ENCODE measurements around the gene GPC1. TPM values are rescaled to one million over a fixed set of nuclear protein-coding genes. Genes with fewer than 3 reads are reported as not detected.
"Not testable (repeated sequence)": the region's sequence is repeated elsewhere in the genome, so short reads cannot be mapped to it uniquely, and the experiment has no call there.

Gene GPC1
- polyA plus RNA-seq, 1 experiment: 46.8 TPM

DNA sequence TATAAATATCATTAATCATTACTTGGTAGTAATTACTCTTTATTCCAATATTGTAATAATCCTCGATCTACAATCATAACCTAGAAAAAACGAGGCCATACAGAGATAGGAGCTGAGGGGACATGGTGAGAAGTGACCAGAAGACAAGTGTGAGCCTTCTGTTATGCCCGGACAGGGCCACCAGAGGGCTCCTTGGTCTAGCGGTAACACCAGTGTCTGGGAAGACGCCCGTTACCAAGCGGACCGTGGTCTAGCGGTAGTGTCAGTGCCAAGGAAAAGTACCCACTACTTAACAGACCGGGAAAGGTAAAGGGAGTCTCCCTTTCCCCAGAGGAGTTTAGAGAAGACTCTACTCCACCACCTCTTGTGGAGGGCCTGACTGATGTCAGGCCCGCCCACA lies 59.5 kb downstream of the GPC1 start:
- H3K4me3 ChIP-seq (ENCODE audit: low read depth, low read length); H3K27ac ChIP-seq (ENCODE audit: low read depth, low read length); H3K27me3 ChIP-seq (ENCODE audit: control insufficient read depth, insufficient read depth, low read length); DNase-seq (ENCODE audit: low read depth, low spot score); POLR2A ChIA-PET; CTCF ChIA-PET; H3K9me3 ChIP-seq (ENCODE audit: control insufficient read depth, insufficient read depth, low read length): not testable (repeated sequence)
- TF ChIP-seq, protein P1, sequence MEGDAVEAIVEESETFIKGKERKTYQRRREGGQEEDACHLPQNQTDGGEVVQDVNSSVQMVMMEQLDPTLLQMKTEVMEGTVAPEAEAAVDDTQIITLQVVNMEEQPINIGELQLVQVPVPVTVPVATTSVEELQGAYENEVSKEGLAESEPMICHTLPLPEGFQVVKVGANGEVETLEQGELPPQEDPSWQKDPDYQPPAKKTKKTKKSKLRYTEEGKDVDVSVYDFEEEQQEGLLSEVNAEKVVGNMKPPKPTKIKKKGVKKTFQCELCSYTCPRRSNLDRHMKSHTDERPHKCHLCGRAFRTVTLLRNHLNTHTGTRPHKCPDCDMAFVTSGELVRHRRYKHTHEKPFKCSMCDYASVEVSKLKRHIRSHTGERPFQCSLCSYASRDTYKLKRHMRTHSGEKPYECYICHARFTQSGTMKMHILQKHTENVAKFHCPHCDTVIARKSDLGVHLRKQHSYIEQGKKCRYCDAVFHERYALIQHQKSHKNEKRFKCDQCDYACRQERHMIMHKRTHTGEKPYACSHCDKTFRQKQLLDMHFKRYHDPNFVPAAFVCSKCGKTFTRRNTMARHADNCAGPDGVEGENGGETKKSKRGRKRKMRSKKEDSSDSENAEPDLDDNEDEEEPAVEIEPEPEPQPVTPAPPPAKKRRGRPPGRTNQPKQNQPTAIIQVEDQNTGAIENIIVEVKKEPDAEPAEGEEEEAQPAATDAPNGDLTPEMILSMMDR (IDR thresholded peaks at IDR 0.05; ENCODE audit: low read depth, low read length): peak; percentile 36

DNA sequence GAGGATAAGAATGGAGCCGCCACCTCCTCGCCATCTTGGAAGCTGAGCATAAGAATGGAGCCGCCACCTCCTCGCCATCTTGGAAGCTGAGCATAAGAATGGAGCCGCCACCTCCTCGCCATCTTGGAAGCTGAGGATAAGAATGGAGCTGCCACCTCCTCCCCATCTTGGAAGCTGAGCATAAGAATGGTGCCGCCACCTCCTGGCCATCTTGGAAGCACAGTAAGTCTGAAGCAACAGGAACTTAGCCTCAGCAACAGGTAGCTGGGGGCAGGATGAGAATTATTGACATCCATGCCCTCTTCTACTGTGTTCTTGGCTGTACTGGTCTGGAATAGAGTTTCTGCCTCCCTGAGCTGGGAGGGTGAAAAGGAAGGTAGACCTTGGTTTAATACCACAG lies 61.6 kb downstream of the GPC1 start:
- TF ChIP-seq, protein P1 (IDR thresholded peaks at IDR 0.05; ENCODE audit: low read depth, low read length): peak; percentile 44; the same call in 1 of the 2 replicates
- POLR2A ChIA-PET; H3K9me3 ChIP-seq (ENCODE audit: control insufficient read depth, insufficient read depth, low read length); H3K27ac ChIP-seq (ENCODE audit: low read depth, low read length); H3K27me3 ChIP-seq (ENCODE audit: control insufficient read depth, insufficient read depth, low read length); H3K4me3 ChIP-seq (ENCODE audit: low read depth, low read length); DNase-seq (ENCODE audit: low read depth, low spot score): not testable (repeated sequence)
- CTCF ChIA-PET: interaction anchor here (0.6 to 2.2 kb wide), 7 partner anchors 10 to 347 kb away, joined by 3 to 14 read pairs (median 3); no protein-coding TSS in a partner anchor

DNA sequence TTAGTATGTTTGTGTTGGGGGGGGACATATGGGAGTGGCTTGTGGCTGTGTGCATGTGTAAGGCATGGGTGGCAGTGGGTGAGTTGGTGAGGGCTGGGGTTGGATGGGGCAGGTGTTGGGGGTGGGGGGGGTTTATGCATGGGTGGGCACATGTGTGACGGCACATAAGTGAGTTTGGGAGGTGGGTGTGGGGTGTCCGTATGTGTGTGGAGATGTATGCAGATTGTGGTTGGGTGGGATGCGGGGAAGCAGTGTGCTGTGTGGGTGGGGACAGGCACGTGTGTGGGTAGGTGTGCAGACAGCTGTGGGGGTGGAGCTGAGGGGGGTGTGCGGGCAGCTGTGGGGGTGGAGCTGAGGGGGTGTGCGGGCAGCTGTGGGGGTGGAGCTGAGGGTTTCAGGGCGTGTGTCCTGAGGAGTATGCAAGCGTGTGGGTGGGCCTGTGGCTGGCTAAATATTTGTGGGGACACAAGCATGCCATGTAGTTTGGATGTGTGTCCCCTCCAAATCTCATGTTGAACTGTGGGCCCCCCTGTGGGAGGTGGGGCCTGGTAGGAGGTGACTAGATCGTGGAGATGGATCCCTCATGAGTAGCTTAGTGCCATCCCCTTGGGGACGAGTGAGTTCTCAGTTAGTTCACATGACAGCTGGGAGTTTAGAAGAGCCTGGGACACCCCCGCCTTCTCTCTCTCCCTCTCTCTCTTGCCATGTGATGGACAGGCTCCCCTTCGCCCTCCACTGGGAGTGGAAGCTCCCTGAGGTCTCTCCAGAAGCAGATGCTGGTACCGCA lies 62.9 kb downstream of the GPC1 start:
- CTCF ChIA-PET: interaction anchor here (1.1 to 2.1 kb wide), 2 partner anchors 16 to 266 kb away, joined by 5 to 10 read pairs; no protein-coding TSS in a partner anchor

DNA sequence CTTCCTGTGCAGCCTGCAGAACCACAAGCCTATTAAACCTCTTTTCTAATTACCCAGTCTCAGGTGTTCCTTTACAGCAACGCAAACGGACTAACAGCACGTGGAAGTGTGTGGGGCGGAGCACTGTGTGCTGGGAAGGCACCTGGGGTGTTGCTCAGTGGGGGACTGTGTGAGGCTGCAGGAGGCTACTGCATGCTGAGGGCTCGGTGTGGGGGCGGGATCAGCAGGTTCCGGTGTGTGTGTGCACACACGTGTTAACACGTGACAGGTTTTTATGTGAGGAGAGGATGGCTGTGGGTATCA lies 63.4 kb downstream of the GPC1 start:
- POLR2A ChIA-PET: no interaction called here
- Histone ChIP-seq H3K4me3 (ENCODE audit: low read depth, low read length) (no peak overlapping the region), H3K27ac (ENCODE audit: low read depth, low read length) (no peak overlapping the region), H3K9me3 (ENCODE audit: control insufficient read depth, insufficient read depth, low read length) (no peaks in the 10 kb centered on the region), H3K27me3 (ENCODE audit: control insufficient read depth, insufficient read depth, low read length) (no peaks in the 10 kb centered on the region)
- TF ChIP-seq, protein P1 (IDR thresholded peaks at IDR 0.05; ENCODE audit: low read depth, low read length): no peak
- CTCF ChIA-PET: interaction anchor here (1.1 kb wide), 1 partner anchor 15 kb away, joined by 5 read pairs; no protein-coding TSS in a partner anchor
- no peak for DNase-seq (ENCODE audit: low read depth, low spot score)

More for the DNA sequence above, 62.9 kb downstream of the GPC1 start:
- H3K9me3 ChIP-seq (ENCODE audit: control insufficient read depth, insufficient read depth, low read length): no peaks in the 10 kb centered on the region
- no peaks in the 10 kb centered on the region for H3K27me3 ChIP-seq (ENCODE audit: control insufficient read depth, insufficient read depth, low read length)
- TF ChIP-seq, protein P1 (IDR thresholded peaks at IDR 0.05; ENCODE audit: low read depth, low read length): no peak
- DNase-seq (ENCODE audit: low read depth, low spot score): no peak
- no peak overlapping the region for H3K4me3 ChIP-seq (ENCODE audit: low read depth, low read length)
- POLR2A ChIA-PET: no interaction called here
- H3K27ac ChIP-seq (ENCODE audit: low read depth, low read length): no peak overlapping the region

All from AG04450 (cell line).